ENCODE data around the gene GPR62.
"Not testable (repeated sequence)": the region's sequence is repeated elsewhere in the genome, so short reads cannot be mapped to it uniquely, and the experiment has no call there.

The GPR62 gene

DNA sequence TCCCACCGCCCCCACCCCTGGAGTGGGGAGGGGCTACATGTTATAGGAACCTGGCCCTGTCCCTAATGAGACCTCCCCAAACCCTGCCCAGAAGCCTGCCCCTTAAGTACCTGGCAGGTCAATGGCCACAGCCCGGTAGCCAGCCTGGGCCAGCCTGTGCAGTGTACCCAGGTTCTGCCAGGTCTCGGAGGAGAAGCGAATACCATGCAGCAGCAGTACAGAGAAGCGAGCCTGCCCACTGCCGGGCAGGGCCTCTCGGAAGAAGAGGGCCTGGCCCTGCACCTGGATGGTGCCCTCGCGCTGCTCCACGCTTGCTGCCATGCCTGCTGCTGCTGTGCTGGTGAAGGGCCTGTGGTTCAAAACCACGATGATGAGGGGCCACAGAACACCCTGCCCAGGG, 16.2 kb downstream of the GPR62 start:
- DNase-seq: no peak

DNA sequence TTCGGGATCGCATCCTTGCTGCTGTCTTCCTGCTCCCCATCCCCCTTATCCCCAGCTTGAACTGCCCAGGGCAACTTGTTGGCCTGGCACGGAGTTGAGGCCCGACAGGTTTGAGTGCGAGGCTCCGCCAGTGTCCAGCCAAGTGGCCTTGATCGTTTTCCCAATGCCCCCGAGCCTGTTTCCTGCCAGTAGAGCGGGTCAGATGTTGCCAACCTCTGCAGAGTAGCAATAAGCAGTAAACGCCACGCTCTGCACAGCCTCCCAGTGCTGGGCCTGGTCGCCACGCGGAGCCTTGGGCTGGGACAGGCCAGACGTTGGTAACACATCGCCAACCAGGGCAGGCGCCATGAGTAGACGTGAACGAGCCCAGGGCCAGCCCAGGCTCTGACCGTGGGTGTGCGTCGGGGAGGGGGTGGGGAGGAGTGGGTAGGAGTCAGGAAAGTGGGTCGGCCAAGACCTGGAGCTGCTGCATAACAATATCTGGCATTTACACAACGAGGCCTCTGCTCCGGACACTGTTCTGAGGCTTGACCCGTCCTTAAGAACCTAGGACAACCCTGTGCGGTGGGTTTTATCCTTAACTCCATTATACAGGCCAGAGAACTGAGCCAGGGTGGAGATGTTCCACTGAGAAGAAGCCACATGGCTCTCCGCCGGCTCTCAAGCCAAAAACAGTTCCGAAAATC, 19.2 kb downstream of the GPR62 start:
- DNase-seq: peak; percentile 27

DNA sequence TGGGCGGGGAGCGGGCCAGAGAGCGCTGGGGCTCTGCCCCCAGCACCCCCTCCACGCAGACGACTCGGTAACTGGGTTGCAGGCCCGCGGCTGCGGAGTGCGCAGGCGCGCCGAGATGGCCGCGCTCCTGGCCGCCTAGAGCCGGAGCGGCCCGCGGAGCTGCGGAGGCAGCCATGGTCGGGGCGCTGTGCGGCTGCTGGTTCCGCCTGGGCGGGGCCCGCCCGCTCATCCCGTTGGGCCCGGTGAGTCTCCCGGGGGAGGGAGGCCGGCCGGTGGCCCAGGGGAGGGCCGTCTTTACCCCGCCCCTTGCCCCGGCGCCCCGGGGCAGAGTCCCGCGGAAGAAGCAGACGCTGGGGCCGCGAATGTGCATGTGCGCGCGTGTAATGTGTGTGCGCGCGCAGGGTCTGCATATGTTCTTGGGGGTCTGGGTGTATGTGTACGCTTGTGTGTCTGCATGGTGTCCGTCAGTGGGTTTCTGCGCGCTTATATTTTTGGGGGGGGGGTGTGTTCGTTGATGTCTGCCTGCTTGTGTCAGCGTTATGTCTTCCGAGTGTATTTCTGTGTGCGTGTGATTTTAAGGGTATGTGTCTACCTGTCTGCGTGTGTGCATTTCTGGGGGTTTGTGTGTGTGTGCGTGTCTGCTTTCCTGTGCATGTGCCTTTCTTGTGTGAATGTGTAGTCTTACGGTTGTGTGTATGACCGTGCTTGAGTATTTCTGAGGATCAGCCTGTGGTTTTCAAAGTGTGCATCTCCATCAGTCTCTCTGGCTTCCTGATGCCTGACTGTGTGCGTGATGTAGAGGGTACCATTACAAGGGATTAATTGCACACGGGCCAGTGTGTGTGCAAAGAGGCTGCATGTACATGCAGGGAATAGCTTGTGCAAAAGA, 20.0 kb downstream of the GPR62 start, which contains the start of gene ABHD14A:
Gene ABHD14A, plus strand, starts transcription at position 102 of the 889 bp plus-strand sequence. Its CDS starts 72 bp downstream, at position 174.
- DNase-seq: peak; percentile 80

DNA sequence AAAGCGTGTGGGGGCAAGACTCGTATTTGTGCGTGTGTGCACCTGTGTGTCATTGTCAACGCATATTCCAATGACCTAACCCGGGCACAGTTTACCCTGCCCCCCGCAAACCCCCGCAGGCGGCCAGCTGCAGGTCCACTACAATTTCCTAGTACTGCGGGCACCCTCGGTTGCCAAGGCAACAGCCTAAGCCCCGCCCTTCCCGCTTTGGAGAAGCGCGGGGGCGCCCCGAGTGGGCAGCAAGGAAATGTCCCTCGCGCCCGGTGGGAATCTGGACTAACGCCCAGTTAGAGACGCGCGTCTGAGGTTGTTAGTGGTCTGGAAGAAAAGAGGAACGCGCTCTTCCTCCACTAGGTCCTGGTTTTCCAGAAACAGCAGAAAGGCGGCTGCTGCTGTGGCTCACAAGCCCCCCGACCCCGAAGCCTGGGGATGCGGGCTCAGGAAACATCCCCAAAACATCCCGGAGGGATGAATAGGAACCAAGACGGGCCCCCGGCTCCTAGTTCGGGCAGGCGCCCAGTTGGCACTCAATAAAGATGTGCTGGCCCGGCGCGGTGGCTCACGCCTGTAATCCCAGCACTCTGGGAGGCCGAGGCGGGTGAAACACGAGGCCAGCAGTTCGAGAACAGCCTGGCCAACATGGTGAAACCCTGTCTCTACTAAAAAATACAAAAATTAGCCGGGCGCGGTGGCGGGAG, 20.8 kb downstream of the GPR62 start:
- DNase-seq: peak; percentile 48

DNA sequence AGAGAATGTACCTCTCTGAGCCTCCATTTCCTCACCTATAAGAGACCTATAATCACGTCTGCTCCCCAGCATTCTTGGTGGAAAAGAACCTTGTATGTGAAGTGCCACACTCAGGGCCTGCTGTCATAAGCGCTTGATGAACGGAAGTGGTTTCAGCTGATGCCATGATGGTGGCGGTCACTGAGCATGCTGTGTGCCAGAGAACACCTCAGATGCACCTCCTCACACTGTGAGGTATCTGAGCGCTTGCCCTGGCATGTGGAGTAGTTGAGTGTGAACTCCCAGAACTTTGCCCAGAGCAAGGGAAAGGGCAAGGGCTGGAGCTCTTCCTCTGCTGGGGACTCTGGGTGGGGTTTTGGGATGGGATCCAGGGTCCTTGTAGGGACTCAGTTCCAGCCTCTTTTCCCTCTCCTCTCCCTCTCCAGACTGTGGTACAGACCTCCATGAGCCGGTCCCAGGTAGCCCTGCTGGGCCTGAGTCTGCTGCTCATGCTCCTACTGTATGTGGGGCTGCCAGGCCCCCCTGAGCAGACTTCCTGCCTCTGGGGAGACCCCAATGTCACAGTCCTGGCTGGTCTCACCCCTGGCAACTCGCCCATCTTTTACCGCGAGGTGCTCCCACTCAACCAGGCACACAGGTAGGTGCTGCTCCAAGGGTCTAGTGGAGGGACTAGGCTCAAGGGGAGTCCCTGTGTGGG, 22.4 kb downstream of the GPR62 start:
- DNase-seq: peak; percentile 51

DNA sequence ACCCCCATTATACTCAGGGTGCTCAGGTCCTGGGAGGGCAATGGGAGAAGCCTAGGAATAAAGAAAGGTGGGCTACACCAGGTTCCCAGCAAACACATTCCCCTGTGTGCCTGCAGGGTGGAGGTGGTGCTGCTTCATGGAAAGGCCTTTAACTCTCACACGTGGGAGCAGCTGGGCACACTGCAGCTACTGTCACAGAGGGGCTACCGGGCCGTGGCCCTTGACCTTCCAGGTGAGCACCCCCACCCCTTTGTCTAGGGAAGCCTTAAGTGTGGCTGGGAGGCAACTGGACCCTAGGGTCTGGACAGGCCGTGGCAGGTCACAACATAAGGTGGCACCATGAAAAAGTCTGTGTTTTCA, 22.9 kb downstream of the GPR62 start:
- DNase-seq: no peak

DNA sequence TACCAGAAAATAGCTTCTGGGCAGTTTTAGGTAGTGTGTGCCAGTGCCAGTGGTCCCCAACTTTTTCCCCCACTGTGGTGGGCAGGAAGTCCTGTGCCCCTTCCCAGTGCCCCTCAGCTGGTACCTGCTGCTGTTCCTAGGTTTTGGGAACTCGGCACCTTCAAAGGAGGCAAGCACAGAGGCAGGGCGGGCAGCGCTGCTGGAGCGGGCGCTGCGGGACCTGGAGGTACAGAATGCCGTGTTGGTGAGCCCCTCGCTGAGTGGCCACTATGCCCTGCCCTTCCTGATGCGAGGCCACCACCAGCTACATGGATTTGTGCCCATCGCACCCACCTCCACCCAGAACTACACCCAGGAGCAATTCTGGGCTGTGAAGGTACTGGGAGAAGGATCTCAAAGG, 25.1 kb downstream of the GPR62 start:
- DNase-seq: no peak

DNA sequence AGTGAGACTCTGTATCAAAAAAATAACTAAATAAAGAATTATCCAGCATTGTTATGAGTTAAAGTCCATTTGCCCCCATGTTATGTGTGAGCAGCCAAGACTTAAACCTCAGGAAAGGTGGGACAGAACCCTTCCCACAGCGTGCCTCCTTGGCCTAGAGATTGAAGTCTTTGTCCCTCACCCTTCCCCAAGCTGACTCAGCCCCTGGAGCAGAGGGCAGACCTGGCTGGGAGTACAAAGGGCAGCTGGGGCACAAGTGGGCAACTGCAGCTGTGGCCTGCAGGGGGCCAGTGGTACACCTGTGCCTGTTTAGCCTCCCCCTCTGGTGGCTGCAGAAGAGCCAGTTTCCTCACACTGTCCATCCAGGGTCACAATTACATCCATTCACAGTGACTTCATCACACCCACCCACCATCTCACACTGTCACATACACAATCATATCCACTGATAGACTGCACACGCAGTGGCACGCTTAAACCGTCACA, 27.2 kb downstream of the GPR62 start:
- peak; percentile 38 for DNase-seq

DNA sequence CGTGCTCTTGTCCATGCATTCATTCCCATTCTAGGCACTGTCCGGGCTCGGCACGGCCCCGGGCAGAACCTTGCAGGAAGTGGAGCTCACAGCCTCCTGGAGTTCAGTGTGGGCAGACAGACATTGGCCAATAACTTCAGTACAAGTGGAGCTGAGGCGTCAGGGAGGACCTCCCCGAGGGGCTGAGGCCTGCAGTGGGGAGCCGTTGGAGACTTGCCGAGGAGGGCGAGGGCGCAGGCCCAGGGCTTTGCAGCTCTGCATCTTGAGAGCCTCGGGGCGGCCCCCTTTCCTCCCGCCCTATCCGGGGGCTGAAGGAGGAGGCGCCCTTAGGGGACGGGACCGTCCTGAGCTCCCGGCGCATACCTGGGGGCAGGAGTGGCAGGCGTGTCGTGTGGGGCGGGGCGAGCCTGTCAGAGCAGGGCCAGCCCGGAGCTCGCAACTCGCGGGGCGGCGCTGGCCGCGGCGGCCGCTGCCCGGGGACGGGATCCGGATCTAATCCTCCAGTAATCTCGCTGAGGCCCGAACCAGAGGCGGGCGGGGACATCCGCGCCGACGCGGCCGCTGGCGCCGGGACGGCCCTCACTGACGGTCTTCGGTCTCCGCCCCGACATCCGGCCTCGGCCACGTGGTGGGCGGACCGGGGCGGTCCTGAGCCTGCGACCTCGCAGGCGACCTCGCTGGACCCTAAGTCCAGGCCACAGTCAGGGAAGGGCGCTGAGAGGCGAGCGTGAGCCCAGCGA, 27.8 kb downstream of the GPR62 start, which contains the start of gene ACY1:
Gene ACY1, plus strand, starts transcription at position 698 of the 740 bp plus-strand sequence. CDS start 530 bp downstream, outside the sequence.
- peak; percentile 76 for DNase-seq

DNA sequence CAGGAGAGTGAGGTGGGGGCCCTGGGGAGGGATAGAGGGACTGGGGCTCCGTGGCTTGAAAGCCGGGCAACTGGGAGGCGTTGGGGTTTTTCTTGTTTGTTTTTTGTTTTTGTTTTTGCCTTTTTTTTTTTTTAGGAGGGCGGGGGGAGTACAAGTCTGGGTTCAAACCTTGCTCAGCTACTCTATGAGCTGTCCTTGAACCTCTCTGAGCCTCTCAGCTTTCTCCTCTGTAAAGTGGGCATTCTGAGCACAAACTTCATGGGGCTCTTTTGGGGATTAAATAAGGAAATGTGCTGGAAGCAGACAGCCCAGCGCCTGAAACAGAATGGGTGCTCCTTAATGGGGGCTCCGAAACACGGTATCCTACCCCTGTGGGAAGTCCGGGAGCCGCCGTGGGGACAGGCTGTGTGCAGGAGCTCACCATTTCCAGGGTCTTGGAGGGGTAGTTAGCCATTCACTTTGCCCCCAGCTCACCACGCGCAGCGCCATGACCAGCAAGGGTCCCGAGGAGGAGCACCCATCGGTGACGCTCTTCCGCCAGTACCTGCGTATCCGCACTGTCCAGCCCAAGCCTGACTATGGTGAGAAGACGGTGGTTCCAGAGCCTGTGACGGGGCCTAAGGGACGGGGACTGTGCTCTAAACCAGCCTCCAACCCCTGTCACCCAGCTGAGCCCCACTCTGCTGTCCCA, 28.5 kb downstream of the GPR62 start:
- DNase-seq: no peak

DNA sequence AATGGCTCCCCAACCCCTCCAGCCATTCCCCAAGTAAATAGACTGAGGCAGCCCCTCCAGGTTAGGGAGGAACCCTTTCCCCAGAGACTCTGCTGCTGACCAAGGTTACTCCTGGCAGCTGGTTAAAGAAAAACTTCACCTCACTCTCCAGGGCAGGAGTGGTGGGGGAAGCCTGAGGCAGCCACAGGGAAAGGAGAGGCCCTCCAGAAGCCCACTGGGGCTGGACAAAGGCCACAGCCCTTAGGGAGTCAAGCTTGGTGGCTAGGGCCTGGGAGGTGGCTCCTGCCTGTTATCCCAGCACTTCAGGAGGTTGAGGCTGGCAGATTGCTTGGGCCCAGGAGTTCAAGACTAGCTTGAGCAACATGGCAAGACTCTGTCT, 29.1 kb downstream of the GPR62 start:
- DNase-seq: no peak

DNA sequence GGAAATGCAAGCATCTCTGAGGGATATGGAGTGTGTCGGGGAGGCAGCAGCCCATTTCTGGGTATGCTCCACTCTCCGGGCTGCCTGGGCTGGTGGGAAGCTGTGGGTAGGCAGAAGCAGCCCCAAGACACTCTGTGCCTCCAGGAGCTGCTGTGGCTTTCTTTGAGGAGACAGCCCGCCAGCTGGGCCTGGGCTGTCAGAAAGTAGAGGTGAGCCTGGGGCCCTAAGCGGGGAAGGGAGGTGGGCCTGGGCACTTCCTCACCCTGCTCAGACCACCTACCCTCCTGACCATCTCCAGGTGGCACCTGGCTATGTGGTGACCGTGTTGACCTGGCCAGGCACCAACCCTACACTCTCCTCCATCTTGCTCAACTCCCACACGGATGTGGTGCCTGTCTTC, 29.9 kb downstream of the GPR62 start:
- no peak for DNase-seq

DNA sequence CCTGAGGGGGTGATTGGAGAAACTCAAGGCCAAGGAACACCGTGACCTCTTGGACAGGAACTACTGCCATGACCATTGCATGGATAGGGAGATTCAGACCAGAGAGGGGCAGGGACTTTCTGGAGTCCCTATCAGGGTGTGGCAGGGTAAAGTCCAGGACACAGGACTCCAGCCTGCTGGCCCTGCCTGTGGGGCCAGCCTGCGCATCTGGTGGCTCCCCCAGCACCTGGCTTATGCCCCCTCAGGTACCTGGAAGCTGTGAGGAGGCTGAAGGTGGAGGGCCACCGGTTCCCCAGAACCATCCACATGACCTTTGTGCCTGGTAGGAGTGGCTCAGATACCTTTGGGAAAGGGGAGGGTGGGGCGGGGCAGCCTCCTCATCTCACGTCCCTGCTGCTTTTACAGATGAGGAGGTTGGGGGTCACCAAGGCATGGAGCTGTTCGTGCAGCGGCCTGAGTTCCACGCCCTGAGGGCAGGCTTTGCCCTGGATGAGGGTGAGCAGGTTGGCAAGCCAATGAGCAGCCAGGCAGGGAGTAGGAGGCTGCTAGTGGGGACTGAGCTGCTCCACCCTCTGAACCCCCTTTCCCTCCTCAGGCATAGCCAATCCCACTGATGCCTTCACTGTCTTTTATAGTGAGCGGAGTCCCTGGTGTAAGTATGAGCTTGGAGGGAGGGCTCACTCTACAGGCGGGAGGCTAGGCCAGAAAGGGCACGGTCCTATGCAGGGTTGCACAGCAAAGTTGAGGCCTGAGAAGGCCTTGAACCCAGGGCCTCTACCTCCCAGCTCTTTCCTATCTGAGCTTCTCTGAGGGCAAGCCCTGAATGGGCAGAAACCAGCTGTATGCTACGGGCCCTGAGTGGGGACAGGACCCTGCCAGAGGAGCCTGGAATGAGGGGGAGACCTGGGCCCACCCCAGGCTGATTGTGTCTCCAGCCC, 31.1 kb downstream of the GPR62 start:
- no peak for DNase-seq

DNA sequence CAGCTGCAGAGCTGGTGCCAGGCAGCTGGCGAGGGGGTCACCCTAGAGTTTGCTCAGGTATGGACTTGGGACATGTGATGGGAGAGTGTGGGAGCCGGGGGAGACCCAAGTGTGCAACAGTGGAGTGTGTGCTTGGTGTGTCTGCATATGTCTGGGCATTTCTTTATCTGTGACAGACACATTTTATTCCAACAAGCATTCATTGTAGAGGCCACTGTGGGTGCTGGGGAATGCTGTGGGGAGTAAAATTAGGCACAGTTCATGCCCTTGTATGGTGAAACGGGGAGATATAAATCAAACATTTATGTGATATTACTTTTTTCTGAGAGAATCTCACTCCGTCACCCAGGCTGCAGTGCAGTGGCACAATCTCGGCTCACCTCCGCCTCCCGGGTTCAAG, 32.4 kb downstream of the GPR62 start:
- no peak for DNase-seq

DNA sequence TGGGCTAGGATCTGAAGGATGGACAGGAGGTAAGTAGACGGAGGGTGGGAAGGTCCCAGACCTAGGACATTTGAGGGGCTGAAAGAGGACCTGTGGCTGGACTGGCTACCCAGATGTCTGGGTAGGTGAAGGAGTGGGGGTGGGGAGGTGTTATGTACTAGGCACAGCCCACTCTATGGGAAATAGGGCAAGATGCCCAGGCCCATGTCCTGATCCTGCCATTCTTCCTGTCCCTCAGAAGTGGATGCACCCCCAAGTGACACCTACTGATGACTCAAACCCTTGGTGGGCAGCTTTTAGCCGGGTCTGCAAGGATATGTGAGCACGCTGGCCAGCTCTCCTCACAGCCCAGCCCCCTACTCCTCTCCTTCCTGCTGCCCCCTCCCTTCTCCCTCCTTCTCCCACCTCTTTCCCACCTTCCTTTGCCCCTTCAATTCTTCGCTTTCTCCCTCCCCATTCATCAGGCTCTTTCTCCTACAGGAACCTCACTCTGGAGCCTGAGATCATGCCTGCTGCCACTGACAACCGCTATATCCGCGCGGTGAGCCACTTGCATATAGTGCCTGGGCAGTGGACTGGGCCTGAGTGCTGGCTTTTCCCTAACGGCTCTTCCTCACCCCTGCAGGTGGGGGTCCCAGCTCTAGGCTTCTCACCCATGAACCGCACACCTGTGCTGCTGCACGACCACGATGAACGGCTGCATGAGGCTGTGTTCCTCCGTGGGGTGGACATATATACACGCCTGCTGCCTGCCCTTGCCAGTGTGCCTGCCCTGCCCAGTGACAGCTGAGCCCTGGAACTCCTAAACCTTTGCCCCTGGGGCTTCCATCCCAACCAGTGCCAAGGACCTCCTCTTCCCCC, 33.3 kb downstream of the GPR62 start:
- no peak for DNase-seq

DNA sequence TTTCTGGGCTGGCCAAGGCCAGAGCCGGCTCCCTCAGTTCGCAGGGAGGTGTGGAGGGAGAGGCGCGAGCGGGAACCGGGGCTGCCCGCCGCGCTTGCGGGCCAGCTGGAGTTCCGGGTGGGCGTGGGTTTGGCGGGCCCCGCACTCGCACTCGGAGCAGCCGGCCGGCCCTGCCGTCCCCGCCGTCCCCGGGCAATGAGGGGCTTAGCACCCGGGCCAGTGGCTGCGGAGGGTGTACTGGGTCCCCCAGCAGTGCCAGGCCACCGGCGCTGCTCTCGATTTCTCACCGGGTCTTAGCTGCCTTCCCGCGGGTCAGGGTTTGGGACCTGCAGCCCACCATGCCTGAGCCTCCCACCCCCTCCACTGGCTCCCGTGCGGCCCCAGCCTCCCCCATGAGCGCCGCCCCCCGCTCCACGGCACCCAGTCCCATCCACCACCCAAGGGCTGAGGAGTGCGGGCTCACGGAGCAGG, 35.4 kb downstream of the GPR62 start:
- not testable (repeated sequence) for DNase-seq

DNA sequence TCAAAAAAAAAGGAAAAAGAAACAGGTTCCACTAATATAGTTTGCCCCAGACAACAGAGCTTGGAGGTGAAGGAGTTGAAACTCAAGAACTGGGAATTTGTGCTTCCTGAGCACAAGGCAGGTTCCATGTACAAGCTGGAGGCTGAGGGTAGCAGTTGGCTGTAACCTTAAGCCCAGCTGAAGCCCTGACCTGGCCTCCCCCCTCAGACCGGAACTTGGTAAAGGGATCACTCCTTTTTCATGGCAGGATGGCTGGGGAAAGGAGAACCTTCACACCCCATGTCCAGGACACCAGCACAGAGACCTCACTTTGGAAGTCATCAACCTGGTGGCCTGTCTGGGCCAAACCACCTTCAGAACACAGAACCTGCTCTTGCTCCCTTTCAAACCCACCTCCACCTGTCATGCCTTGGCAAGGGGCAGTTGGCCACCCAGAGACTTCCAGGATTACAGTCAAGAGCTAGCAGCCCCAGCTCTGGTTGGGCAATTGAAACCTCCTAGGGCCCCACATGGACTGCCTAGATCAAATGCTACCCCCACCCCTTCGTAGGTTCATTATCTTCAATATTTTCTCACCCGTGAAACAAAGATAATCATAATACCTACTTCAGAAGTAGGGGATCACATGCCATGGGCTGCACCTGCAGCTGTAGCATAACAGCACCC, 37.0 kb downstream of the GPR62 start:
- no peak for DNase-seq

DNA sequence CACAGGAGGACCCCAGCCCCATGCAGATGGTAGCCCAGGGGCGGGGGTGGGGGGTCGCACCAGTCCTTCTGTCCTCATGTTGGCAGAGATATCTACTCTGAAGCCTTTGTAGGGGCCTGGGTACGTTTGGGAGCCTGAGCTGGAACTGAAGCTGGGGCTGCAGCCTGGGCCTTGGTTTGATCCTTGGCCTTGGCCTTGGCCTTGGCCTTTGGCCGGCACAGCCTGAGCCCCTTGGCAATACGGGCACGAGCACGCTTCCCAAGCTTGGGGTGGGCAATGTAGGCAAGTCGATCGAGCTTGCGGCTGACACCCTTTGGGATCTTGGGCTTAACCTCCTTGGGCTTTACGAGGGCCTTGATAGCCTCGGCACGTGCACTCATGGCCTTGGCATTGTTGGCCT, 38.5 kb downstream of the GPR62 start:
- not testable (repeated sequence) for DNase-seq

All from CD4-positive, alpha-beta T cell treated with Interleukin-17A for 4 hours (primary cell).